Medulla oblongata (tissue), 1 donor: ENCODE results near the gene SRGAP2C.
"Not testable (repeated sequence)": the region's sequence is repeated elsewhere in the genome, so short reads cannot be mapped to it uniquely, and the experiment has no call there.

ENCODE experiments used
- DNase-seq: peaks from one replicate; pipeline ENCODE4 v3.0.0-alpha.2; 2015; ENCODE audit errors: extremely low spot score

SRGAP2C gene

GRCh38 chr1:121278777-121279547, 94.2 kb downstream of the SRGAP2C start:
- DNase-seq = peak; percentile 2

GRCh38 chr1:121279548-121279898, 94.7 kb downstream of the SRGAP2C start:
- not testable (repeated sequence) for DNase-seq

GRCh38 chr1:121280699-121281317, 96.0 kb downstream of the SRGAP2C start:
- DNase-seq = not testable (repeated sequence)

- DNase-seq = not testable (repeated sequence)
Measured at GRCh38 chr1:121281480-121281879, 96.7 kb downstream of the SRGAP2C start.

- not testable (repeated sequence) for DNase-seq
Measured at GRCh38 chr1:121283587-121284180, 98.9 kb downstream of the SRGAP2C start.

- DNase-seq = not testable (repeated sequence)
Measured at GRCh38 chr1:121292590-121292989, 107.8 kb downstream of the SRGAP2C start.

GRCh38 chr1:121293263-121294204, 108.8 kb downstream of the SRGAP2C start:
- not testable (repeated sequence) for DNase-seq

- not testable (repeated sequence) for DNase-seq
Measured at GRCh38 chr1:121294205-121294570, 109.4 kb downstream of the SRGAP2C start.

GRCh38 chr1:121296563-121296962, 111.8 kb downstream of the SRGAP2C start:
- not testable (repeated sequence) for DNase-seq

- DNase-seq = not testable (repeated sequence)
Measured at GRCh38 chr1:121298529-121298928, 113.8 kb downstream of the SRGAP2C start.

GRCh38 chr1:121299514-121300149, 114.9 kb downstream of the SRGAP2C start:
- not testable (repeated sequence) for DNase-seq

- DNase-seq = not testable (repeated sequence)
Measured at GRCh38 chr1:121301876-121302275, 117.1 kb downstream of the SRGAP2C start.

- not testable (repeated sequence) for DNase-seq
Measured at GRCh38 chr1:121307759-121308158, 123.0 kb downstream of the SRGAP2C start.

- not testable (repeated sequence) for DNase-seq
Measured at GRCh38 chr1:121315509-121315908, 130.7 kb downstream of the SRGAP2C start.

- not testable (repeated sequence) for DNase-seq
Measured at GRCh38 chr1:121316081-121316480, 131.3 kb downstream of the SRGAP2C start.

- not testable (repeated sequence) for DNase-seq
Measured at GRCh38 chr1:121317491-121318468, 133.0 kb downstream of the SRGAP2C start.

- not testable (repeated sequence) for DNase-seq
Measured at GRCh38 chr1:121318687-121319086, 133.9 kb downstream of the SRGAP2C start.

GRCh38 chr1:121321660-121322059, 136.9 kb downstream of the SRGAP2C start:
- DNase-seq = not testable (repeated sequence)

- not testable (repeated sequence) for DNase-seq
Measured at GRCh38 chr1:121324726-121325125, 140.0 kb downstream of the SRGAP2C start.

- DNase-seq = not testable (repeated sequence)
Measured at GRCh38 chr1:121332141-121332540, 147.4 kb downstream of the SRGAP2C start.
